GM23338 (cell line): ENCODE data around the gene TDRD7. TPM values are rescaled to one million over a fixed set of nuclear protein-coding genes. Genes with fewer than 3 reads are reported as not detected.

Experiments used
- ATAC-seq: fragments of 200-7000 bp; cut with Tn5 transposase; 3 replicates; pipeline ENCODE4 v1.9.1; 2020
- DNase-seq: peaks from one replicate; pipeline ENCODE4 v3.0.0-alpha.2; 2015; ENCODE audit warnings: low spot score
- H2AFZ ChIP-seq: fragments of 200-600 bp; sonication (generic); 2 replicates; pipeline ENCODE4 v1.8.0; 2016; ENCODE audit warnings: antibody characterized with exemption, mild to moderate bottlenecking, moderate library complexity
- H3F3A ChIP-seq: fragments of 200-600 bp; sonication (generic); replicated peaks from 2 replicates; pipeline ENCODE4 v1.8.0; 2017; ENCODE audit warnings: antibody characterized with exemption, mixed run types, low read depth
- H3K27ac ChIP-seq: fragments of 200-600 bp; sonication (generic); 2 replicates; pipeline ENCODE4 v1.6.1; 2016; ENCODE audit warnings: low read depth
- H3K27me3 ChIP-seq: fragments of 200-600 bp; sonication (generic); 2 replicates; pipeline ENCODE4 v1.8.0; 2016; ENCODE audit warnings: mild to moderate bottlenecking, mixed run types, moderate library complexity; ENCODE audit not compliant: insufficient read depth
- H3K36me3 ChIP-seq: fragments of 200-600 bp; sonication (generic); 2 replicates; pipeline ENCODE4 v1.8.0; 2016; ENCODE audit warnings: mild to moderate bottlenecking; ENCODE audit not compliant: insufficient read depth
- H3K4me1 ChIP-seq: fragments of 200-600 bp; sonication (generic); 2 replicates; pipeline ENCODE4 v1.8.0; 2016; ENCODE audit warnings: mild to moderate bottlenecking, moderate library complexity; ENCODE audit not compliant: insufficient read depth
- H3K4me2 ChIP-seq: fragments of 200-600 bp; sonication (generic); 2 replicates; pipeline ENCODE4 v1.7.1; 2017; ENCODE audit warnings: mixed run types
- H3K4me3 ChIP-seq: fragments of 200-600 bp; sonication (generic); 2 replicates; pipeline ENCODE4 v1.6.1; 2016; ENCODE audit warnings: mixed run types
- H3K79me2 ChIP-seq: fragments of 200-600 bp; sonication (generic); replicated peaks from 2 replicates; pipeline ENCODE4 v1.8.0; 2017; ENCODE audit warnings: mild to moderate bottlenecking; ENCODE audit not compliant: insufficient read depth
- H3K9me2 ChIP-seq: fragments of 200-600 bp; sonication (generic); 2 replicates; pipeline ENCODE4 v1.8.0; 2017; ENCODE audit not compliant: insufficient read depth
- H4K20me1 ChIP-seq: fragments of 200-600 bp; sonication (generic); replicated peaks from 2 replicates; pipeline ENCODE4 v1.8.0; 2017; ENCODE audit warnings: mild to moderate bottlenecking; ENCODE audit not compliant: insufficient read depth
- H3K27ac Mint-ChIP-seq: 2 replicates; pipeline ENCODE4 v1.8.0; 2020; ENCODE audit warnings: inconsistent platforms, mild to moderate bottlenecking, moderate library complexity, mixed read lengths
- H3K27me3 Mint-ChIP-seq: 3 replicates; pipeline ENCODE4 v1.8.0; 2022; ENCODE audit warnings: low read depth, mild to moderate bottlenecking, moderate library complexity, mixed read lengths, inconsistent platforms; ENCODE audit not compliant: insufficient read depth, poor library complexity
- H3K36me3 Mint-ChIP-seq: 3 replicates; pipeline ENCODE4 v1.8.0; 2021; ENCODE audit warnings: low read depth, mild to moderate bottlenecking, inconsistent platforms, moderate library complexity, mixed read lengths
- H3K4me1 Mint-ChIP-seq: 3 replicates; pipeline ENCODE4 v1.8.0; 2020; ENCODE audit warnings: mild to moderate bottlenecking, inconsistent platforms, mixed read lengths
- H3K4me3 Mint-ChIP-seq: 3 replicates; pipeline ENCODE4 v1.8.0; 2021; ENCODE audit warnings: moderate library complexity, mild to moderate bottlenecking, inconsistent platforms, mixed read lengths
- H3K9me3 Mint-ChIP-seq: 3 replicates; pipeline ENCODE4 v1.8.0; 2020; ENCODE audit warnings: moderate library complexity, mild to moderate bottlenecking, inconsistent platforms, mixed read lengths
- CREB1 ChIP-seq: fragments of 250-450 bp; sonication (Bioruptor Pico); IDR thresholded peaks from 2 replicates; pipeline ENCODE4 v1.5.0; 2020; ENCODE audit warnings: low read depth, mild to moderate bottlenecking, moderate library complexity
- EZH2 ChIP-seq: fragments of 200-600 bp; sonication (generic); IDR thresholded peaks from one replicate; pipeline ENCODE4 v1.8.0; 2017; ENCODE audit warnings: antibody characterized with exemption, mild to moderate bottlenecking, low read depth; ENCODE audit not compliant: unreplicated experiment
- EZH2phosphoT487 ChIP-seq: fragments of 200-600 bp; sonication (generic); IDR thresholded peaks from one replicate; pipeline ENCODE4 v1.8.1; 2018; ENCODE audit warnings: antibody characterized with exemption; ENCODE audit not compliant: unreplicated experiment
- JUNB ChIP-seq: IDR thresholded peaks from one replicate; pipeline ENCODE4 v1.6.1; 2016; ENCODE audit warnings: antibody characterized with exemption; ENCODE audit not compliant: unreplicated experiment
- NANOG ChIP-seq: IDR thresholded peaks from 2 replicates; pipeline ENCODE4 v1.6.1; 2016; ENCODE audit warnings: antibody characterized with exemption, borderline replicate concordance
- POLR2AphosphoS5 ChIP-seq: IDR thresholded peaks from 2 replicates; pipeline ENCODE4 v1.6.1; 2016; ENCODE audit warnings: antibody characterized with exemption, low read depth
- STAT1 ChIP-seq: IDR thresholded peaks from one replicate; pipeline ENCODE4 v1.6.1; 2016; ENCODE audit warnings: antibody characterized with exemption; ENCODE audit not compliant: unreplicated experiment
- ZNF114 ChIP-seq: fragments of 250-450 bp; sonication (Bioruptor Pico); IDR thresholded peaks from 2 replicates; pipeline ENCODE4 v1.5.0; 2020; ENCODE audit warnings: mild to moderate bottlenecking, moderate library complexity
- ZNF331 ChIP-seq: fragments of 250-450 bp; sonication (Bioruptor Pico); IDR thresholded peaks from 2 replicates; pipeline ENCODE4 v1.5.0; 2020; ENCODE audit warnings: low read depth, mild to moderate bottlenecking, moderate library complexity
- polyA plus RNA-seq: library from polyadenylated mRNA; unstranded; fragments of >200 nt; fragmentation: Nextera tagmentation; extraction: Ambion mirVana; gene quantifications from 2 replicates; pipeline ENCODE4 v1.2.1, GENCODE V29; 2016
- total RNA-seq: library from RNA; depleted of rRNA; stranded (reverse); fragments of >200 nt; shearing (Covaris generic); gene quantifications from 2 replicates; pipeline ENCODE4 v1.2.3, GENCODE V29; 2014
- TF ChIP-seq, protein P1 (sequence below): fragments of 250-450 bp; sonication (Bioruptor Pico); IDR thresholded peaks from 2 replicates; pipeline ENCODE4 v1.5.0; 2020; ENCODE audit warnings: mild to moderate bottlenecking, moderate library complexity
- TF ChIP-seq, protein P2 (sequence below), 2 experiments: fragments of 200-600 bp in 1 of 2; sonication (generic) in 1 of 2; conservative IDR thresholded peaks; 2 replicates each; pipeline versions ENCODE4 v1.5.1 to v1.6.1; 2016 to 2017; ENCODE audit warnings: antibody characterized with exemption in 2 of 2, low read depth in 2 of 2, mild to moderate bottlenecking in 2 of 2, moderate library complexity in 1 of 2
- TF ChIP-seq, protein P3 (sequence below): IDR thresholded peaks from one replicate; pipeline ENCODE4 v1.6.1; 2018; ENCODE audit warnings: antibody characterized with exemption; ENCODE audit not compliant: unreplicated experiment
- TF ChIP-seq, protein P4 (sequence below): IDR thresholded peaks from 2 replicates; pipeline ENCODE4 v1.6.1; 2016; ENCODE audit warnings: antibody characterized with exemption

The TDRD7 gene
- total and polyA plus RNA-seq, 2 experiments from 2014 or later = 1.7 to 3.1 TPM

DNA sequence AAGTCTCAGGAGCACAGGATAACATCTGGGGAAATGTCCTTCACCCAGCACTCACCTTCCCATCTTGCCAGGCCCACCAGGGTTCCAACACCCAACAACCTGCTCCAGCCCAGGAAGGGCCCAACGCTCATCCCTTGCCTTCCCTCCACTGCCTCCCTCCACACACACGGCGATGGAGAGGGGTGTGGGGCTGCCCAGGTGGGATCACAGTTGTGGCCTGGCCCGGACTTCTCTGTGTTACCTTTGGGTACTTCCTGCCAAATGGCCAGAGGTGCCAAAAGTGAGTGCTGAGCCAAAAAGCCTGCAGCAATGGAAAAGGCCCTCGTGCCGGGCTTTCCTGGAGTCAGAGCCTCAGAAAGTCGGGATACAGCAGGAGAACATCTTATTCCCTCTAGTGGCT, 15.6 kb upstream of the TDRD7 start:
- no peaks in the 10 kb centered on the region for H3K36me3 ChIP-seq
- no peak overlapping the region for H3K4me2 ChIP-seq
- no peak overlapping the region for H3K27ac ChIP-seq
- no peak overlapping the region for H3K27ac Mint-ChIP-seq
- no peaks in the 10 kb centered on the region for H3K4me1 ChIP-seq
- no peak overlapping the region for H2AFZ ChIP-seq
- no peaks in the 10 kb centered on the region; the same call in 2 of the 3 replicates for H3K9me3 Mint-ChIP-seq
- ATAC-seq (no peak), DNase-seq (no peak)
- no peaks in the 10 kb centered on the region for H3K27me3 ChIP-seq
- no peaks in the 10 kb centered on the region; the same call in 1 of the 2 replicates for H3K9me2 ChIP-seq
- no peaks in the 10 kb centered on the region for H3K79me2 ChIP-seq
- H3K4me3 ChIP-seq = no peak overlapping the region
- H3F3A ChIP-seq = no peaks in the 10 kb centered on the region
- H4K20me1 ChIP-seq = no peaks in the 10 kb centered on the region
- H3K4me1 Mint-ChIP-seq = peaks cover 5% of the 10 kb centered on the region
- no peaks in the 10 kb centered on the region for H3K36me3 Mint-ChIP-seq
- H3K4me3 Mint-ChIP-seq = no peak overlapping the region
- H3K27me3 Mint-ChIP-seq = peaks cover 6% of the 10 kb centered on the region
- TF ChIP-seq, protein P1, sequence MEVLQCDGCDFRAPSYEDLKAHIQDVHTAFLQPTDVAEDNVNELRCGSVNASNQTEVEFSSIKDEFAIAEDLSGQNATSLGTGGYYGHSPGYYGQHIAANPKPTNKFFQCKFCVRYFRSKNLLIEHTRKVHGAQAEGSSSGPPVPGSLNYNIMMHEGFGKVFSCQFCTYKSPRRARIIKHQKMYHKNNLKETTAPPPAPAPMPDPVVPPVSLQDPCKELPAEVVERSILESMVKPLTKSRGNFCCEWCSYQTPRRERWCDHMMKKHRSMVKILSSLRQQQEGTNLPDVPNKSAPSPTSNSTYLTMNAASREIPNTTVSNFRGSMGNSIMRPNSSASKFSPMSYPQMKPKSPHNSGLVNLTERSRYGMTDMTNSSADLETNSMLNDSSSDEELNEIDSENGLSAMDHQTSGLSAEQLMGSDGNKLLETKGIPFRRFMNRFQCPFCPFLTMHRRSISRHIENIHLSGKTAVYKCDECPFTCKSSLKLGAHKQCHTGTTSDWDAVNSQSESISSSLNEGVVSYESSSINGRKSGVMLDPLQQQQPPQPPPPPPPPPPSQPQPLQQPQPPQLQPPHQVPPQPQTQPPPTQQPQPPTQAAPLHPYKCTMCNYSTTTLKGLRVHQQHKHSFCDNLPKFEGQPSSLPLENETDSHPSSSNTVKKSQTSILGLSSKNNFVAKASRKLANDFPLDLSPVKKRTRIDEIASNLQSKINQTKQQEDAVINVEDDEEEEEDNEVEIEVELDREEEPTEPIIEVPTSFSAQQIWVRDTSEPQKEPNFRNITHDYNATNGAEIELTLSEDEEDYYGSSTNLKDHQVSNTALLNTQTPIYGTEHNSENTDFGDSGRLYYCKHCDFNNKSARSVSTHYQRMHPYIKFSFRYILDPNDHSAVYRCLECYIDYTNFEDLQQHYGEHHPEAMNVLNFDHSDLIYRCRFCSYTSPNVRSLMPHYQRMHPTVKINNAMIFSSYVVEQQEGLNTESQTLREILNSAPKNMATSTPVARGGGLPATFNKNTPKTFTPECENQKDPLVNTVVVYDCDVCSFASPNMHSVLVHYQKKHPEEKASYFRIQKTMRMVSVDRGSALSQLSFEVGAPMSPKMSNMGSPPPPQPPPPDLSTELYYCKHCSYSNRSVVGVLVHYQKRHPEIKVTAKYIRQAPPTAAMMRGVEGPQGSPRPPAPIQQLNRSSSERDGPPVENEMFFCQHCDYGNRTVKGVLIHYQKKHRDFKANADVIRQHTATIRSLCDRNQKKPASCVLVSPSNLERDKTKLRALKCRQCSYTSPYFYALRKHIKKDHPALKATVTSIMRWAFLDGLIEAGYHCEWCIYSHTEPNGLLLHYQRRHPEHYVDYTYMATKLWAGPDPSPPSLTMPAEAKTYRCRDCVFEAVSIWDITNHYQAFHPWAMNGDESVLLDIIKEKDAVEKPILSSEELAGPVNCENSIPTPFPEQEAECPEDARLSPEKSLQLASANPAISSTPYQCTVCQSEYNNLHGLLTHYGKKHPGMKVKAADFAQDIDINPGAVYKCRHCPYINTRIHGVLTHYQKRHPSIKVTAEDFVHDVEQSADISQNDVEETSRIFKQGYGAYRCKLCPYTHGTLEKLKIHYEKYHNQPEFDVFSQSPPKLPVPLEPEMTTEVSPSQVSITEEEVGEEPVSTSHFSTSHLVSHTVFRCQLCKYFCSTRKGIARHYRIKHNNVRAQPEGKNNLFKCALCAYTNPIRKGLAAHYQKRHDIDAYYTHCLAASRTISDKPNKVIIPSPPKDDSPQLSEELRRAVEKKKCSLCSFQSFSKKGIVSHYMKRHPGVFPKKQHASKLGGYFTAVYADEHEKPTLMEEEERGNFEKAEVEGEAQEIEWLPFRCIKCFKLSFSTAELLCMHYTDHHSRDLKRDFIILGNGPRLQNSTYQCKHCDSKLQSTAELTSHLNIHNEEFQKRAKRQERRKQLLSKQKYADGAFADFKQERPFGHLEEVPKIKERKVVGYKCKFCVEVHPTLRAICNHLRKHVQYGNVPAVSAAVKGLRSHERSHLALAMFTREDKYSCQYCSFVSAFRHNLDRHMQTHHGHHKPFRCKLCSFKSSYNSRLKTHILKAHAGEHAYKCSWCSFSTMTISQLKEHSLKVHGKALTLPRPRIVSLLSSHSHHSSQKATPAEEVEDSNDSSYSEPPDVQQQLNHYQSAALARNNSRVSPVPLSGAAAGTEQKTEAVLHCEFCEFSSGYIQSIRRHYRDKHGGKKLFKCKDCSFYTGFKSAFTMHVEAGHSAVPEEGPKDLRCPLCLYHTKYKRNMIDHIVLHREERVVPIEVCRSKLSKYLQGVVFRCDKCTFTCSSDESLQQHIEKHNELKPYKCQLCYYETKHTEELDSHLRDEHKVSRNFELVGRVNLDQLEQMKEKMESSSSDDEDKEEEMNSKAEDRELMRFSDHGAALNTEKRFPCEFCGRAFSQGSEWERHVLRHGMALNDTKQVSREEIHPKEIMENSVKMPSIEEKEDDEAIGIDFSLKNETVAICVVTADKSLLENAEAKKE (CRISPR knock-in tag) = no peak
- TF ChIP-seq ZNF331 (CRISPR knock-in tag) (no peak), EZH2phosphoT487 (no peak), NANOG (no peak), JUNB (no peak), POLR2AphosphoS5 (no peak), ZNF114 (CRISPR knock-in tag) (no peak), STAT1 (no peak), EZH2 (no peak), CREB1 (CRISPR knock-in tag) (no peak)
- TF ChIP-seq, protein P2, sequence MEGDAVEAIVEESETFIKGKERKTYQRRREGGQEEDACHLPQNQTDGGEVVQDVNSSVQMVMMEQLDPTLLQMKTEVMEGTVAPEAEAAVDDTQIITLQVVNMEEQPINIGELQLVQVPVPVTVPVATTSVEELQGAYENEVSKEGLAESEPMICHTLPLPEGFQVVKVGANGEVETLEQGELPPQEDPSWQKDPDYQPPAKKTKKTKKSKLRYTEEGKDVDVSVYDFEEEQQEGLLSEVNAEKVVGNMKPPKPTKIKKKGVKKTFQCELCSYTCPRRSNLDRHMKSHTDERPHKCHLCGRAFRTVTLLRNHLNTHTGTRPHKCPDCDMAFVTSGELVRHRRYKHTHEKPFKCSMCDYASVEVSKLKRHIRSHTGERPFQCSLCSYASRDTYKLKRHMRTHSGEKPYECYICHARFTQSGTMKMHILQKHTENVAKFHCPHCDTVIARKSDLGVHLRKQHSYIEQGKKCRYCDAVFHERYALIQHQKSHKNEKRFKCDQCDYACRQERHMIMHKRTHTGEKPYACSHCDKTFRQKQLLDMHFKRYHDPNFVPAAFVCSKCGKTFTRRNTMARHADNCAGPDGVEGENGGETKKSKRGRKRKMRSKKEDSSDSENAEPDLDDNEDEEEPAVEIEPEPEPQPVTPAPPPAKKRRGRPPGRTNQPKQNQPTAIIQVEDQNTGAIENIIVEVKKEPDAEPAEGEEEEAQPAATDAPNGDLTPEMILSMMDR (conservative IDR thresholded peaks at IDR 0.05; ENCODE audit: low read depth in 2 of 2) = no peak
- TF ChIP-seq, protein P3, sequence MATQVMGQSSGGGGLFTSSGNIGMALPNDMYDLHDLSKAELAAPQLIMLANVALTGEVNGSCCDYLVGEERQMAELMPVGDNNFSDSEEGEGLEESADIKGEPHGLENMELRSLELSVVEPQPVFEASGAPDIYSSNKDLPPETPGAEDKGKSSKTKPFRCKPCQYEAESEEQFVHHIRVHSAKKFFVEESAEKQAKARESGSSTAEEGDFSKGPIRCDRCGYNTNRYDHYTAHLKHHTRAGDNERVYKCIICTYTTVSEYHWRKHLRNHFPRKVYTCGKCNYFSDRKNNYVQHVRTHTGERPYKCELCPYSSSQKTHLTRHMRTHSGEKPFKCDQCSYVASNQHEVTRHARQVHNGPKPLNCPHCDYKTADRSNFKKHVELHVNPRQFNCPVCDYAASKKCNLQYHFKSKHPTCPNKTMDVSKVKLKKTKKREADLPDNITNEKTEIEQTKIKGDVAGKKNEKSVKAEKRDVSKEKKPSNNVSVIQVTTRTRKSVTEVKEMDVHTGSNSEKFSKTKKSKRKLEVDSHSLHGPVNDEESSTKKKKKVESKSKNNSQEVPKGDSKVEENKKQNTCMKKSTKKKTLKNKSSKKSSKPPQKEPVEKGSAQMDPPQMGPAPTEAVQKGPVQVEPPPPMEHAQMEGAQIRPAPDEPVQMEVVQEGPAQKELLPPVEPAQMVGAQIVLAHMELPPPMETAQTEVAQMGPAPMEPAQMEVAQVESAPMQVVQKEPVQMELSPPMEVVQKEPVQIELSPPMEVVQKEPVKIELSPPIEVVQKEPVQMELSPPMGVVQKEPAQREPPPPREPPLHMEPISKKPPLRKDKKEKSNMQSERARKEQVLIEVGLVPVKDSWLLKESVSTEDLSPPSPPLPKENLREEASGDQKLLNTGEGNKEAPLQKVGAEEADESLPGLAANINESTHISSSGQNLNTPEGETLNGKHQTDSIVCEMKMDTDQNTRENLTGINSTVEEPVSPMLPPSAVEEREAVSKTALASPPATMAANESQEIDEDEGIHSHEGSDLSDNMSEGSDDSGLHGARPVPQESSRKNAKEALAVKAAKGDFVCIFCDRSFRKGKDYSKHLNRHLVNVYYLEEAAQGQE = no peak
- TF ChIP-seq, protein P4, sequence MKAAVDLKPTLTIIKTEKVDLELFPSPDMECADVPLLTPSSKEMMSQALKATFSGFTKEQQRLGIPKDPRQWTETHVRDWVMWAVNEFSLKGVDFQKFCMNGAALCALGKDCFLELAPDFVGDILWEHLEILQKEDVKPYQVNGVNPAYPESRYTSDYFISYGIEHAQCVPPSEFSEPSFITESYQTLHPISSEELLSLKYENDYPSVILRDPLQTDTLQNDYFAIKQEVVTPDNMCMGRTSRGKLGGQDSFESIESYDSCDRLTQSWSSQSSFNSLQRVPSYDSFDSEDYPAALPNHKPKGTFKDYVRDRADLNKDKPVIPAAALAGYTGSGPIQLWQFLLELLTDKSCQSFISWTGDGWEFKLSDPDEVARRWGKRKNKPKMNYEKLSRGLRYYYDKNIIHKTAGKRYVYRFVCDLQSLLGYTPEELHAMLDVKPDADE = no peak
